Naive thymus-derived CD4-positive, alpha-beta T cell (primary cell): Measurements from ENCODE around the gene DLG2. TPM values are rescaled to one million over a fixed set of nuclear protein-coding genes. Genes with fewer than 3 reads are reported as not detected.

Experiments
- ATAC-seq: fragments of 150-1000 bp; cut with Tn5 transposase; 2 replicates; pipeline ENCODE4 v1.10.0; 2021; ENCODE audit warnings: mild to moderate bottlenecking, moderate library complexity
- CTCF ChIA-PET: fragments of 350-600 bp; sonication (Branson Sonifier 250); formaldehyde crosslinking; loops from one replicate; lab custom pipeline; 2021; ENCODE audit warnings: antibody characterized with exemption; lab: Charles Lee
- POLR2A ChIA-PET: fragments of 350-600 bp; sonication (Branson Sonifier 250); formaldehyde crosslinking; loops from one replicate; lab custom pipeline; 2021; ENCODE audit warnings: antibody characterized with exemption, inconsistent platforms; lab: Charles Lee
- DNase-seq, 9 donors: peaks; one replicate each; pipeline versions ENCODE4 v3.0.0 to v3.0.0-alpha.2; 2020 to 2022; ENCODE audit warnings: mixed read lengths in 1 of 9
- H3K27ac ChIP-seq: one replicate; pipeline ENCODE4 v1.7.0; 2013; ENCODE audit warnings: mild to moderate bottlenecking, low read depth, low read length, moderate library complexity
- H3K27me3 ChIP-seq, 2 donors: one replicate each; pipeline ENCODE4 v1.7.0; 2013; ENCODE audit warnings: low read length in 2 of 2, mild to moderate bottlenecking in 2 of 2, moderate library complexity in 2 of 2; ENCODE audit not compliant: control insufficient read depth in 2 of 2, insufficient read depth in 2 of 2
- H3K36me3 ChIP-seq, 3 experiments: 1 replicate in 2 of 3; 2 replicates in 1 of 3; pipeline ENCODE4 v1.7.0; 2013; ENCODE audit warnings: low read length in 3 of 3, mild to moderate bottlenecking in 3 of 3, moderate library complexity in 1 of 3; ENCODE audit not compliant: insufficient read depth in 3 of 3, control insufficient read depth in 2 of 3
- H3K4me1 ChIP-seq, 2 donors: one replicate each; pipeline ENCODE4 v1.7.0; 2013; ENCODE audit warnings: low read length in 2 of 2, mild to moderate bottlenecking in 2 of 2, moderate library complexity in 1 of 2; ENCODE audit not compliant: control insufficient read depth in 2 of 2, insufficient read depth in 2 of 2
- H3K4me3 ChIP-seq: 2 replicates; pipeline ENCODE4 v1.7.0; 2013; ENCODE audit warnings: mild to moderate bottlenecking, low read length
- H3K9me3 ChIP-seq, 3 experiments: 1 replicate in 2 of 3; 2 replicates in 1 of 3; pipeline ENCODE4 v1.7.0; 2013; ENCODE audit warnings: low read length in 3 of 3; ENCODE audit not compliant: control insufficient read depth in 2 of 3
- H3K27ac Mint-ChIP-seq, 9 donors: one replicate each; pipeline ENCODE4 v1.8.0; 2020 to 2022; ENCODE audit warnings: mixed read lengths in 9 of 9, mild to moderate bottlenecking in 8 of 9, moderate library complexity in 5 of 9, inconsistent platforms in 2 of 9
- H3K27me3 Mint-ChIP-seq, 5 donors: one replicate each; pipeline ENCODE4 v1.8.0; 2021 to 2022; ENCODE audit warnings: mixed read lengths in 5 of 5, mild to moderate bottlenecking in 1 of 5
- H3K36me3 Mint-ChIP-seq, 5 donors: one replicate each; pipeline ENCODE4 v1.8.0; 2020 to 2022; ENCODE audit warnings: mixed read lengths in 5 of 5, mild to moderate bottlenecking in 3 of 5, inconsistent platforms in 1 of 5
- H3K4me1 Mint-ChIP-seq, 7 donors: one replicate each; pipeline ENCODE4 v1.8.0; 2020 to 2022; ENCODE audit warnings: mixed read lengths in 7 of 7, mild to moderate bottlenecking in 3 of 7, inconsistent platforms in 1 of 7
- H3K4me3 Mint-ChIP-seq, 10 donors: one replicate each; pipeline ENCODE4 v1.8.0; 2020 to 2022; ENCODE audit warnings: mild to moderate bottlenecking in 10 of 10, mixed read lengths in 10 of 10, moderate library complexity in 6 of 10, inconsistent platforms in 2 of 10
- H3K9me3 Mint-ChIP-seq, 11 donors: one replicate each; pipeline ENCODE4 v1.8.0; 2020 to 2022; ENCODE audit warnings: mixed read lengths in 11 of 11, mild to moderate bottlenecking in 4 of 11, inconsistent platforms in 1 of 11, moderate library complexity in 1 of 11
- intact Hi-C, 2 donors: fragments of 100-400 bp; cut with micrococcal nuclease; formaldehyde crosslinking; loops; one replicate each; pipeline ENCODE4 v1.15.1; 2023
- polyA plus RNA-seq, 2 donors: library from polyadenylated mRNA; unstranded; fragments of 300-500 nt; fragmentation: Illumina TruSeq; gene quantifications; one replicate each; pipeline ENCODE4 v1.2.3, GENCODE V29; 2021
- total RNA-seq, 6 experiments: library from RNA in 5 of 6; stranded (reverse) in 5 of 6; gene quantifications; 1 replicate in 5 of 6; 2 replicates in 1 of 6; pipeline ENCODE4 v1.2.3 and lab custom pipeline; 2021 to 2026

DLG2 gene
- total and polyA plus RNA-seq, 7 experiments from 2014 or later = 0.64 to 6.1 (median 3.7) TPM

DNA sequence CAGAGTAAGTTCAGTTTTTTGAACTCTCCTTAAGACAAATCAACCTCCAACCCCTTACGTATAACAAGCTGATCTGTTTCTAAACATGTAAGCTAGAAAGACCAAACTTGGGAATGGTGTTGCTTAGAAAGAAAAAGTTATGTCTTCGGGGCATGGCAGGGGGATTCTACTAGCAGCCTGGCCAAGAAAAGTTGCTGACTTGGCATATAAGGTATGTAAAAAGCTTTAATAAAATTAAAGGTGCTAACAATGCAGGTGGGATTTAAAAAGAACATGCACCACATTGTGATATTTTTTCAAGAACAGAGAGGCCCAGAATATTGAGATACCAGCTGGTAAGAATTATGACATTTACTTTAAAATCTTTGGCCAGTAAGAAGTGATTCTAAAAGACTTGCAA, 1929.6 kb downstream of the DLG2 start:
- ATAC-seq = no peak
- no peak overlapping the region for H3K27ac ChIP-seq
- intact Hi-C loops = no loop called here
- H3K4me3 Mint-ChIP-seq = no peak overlapping the region
- H3K4me1 Mint-ChIP-seq = no peaks in the 10 kb centered on the region
- ChIA-PET POLR2A (no interaction called here), CTCF (no interaction called here)
- no peaks in the 10 kb centered on the region for H3K9me3 ChIP-seq
- no peak overlapping the region for H3K27ac Mint-ChIP-seq
- DNase-seq = no peak
- H3K36me3 Mint-ChIP-seq = no peaks in the 10 kb centered on the region
- H3K4me3 ChIP-seq = no peak overlapping the region
- H3K36me3 ChIP-seq = no peaks in the 10 kb centered on the region
- no peaks in the 10 kb centered on the region for H3K4me1 ChIP-seq
- no peaks in the 10 kb centered on the region for H3K27me3 ChIP-seq
- H3K9me3 Mint-ChIP-seq = peaks cover 0 to 5% (median 0%) of the 10 kb centered on the region in 11 donors
- H3K27me3 Mint-ChIP-seq = peaks cover 0 to 10% (median 4%) of the 10 kb centered on the region in 5 donors

DNA sequence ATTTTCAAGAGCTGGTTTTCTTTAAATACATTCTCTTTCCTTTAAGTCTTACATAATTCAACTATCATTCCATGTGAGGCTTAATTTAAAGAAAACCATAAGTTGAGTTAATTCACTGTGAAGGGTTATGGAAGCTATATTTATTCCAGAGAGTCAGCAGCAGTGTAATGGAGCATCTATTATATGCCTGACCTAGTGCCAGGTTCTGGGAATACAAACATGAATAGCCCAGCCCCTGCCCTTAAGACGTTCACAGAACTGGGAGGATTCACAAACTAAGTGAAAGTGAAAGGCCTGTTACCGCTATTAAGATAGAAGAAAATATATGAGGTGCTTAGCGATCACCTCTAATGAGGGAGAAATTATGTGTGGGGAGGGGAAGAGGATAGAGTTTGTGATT, 1932.1 kb downstream of the DLG2 start:
- no peaks in the 10 kb centered on the region for H3K27me3 ChIP-seq
- DNase-seq = no peak
- no peak overlapping the region for H3K4me3 Mint-ChIP-seq
- H3K36me3 Mint-ChIP-seq = no peaks in the 10 kb centered on the region
- no peaks in the 10 kb centered on the region for H3K36me3 ChIP-seq
- peaks cover 0 to 5% (median 0%) of the 10 kb centered on the region in 11 donors for H3K9me3 Mint-ChIP-seq
- intact Hi-C loops = no loop called here
- H3K27ac Mint-ChIP-seq = no peak overlapping the region
- H3K4me1 ChIP-seq = no peaks in the 10 kb centered on the region
- no peak overlapping the region for H3K27ac ChIP-seq
- peaks cover 0 to 18% (median 7%) of the 10 kb centered on the region in 5 donors for H3K27me3 Mint-ChIP-seq
- CTCF ChIA-PET = no interaction called here
- POLR2A ChIA-PET = no interaction called here
- no peak overlapping the region for H3K4me3 ChIP-seq
- no peaks in the 10 kb centered on the region for H3K9me3 ChIP-seq
- no peaks in the 10 kb centered on the region for H3K4me1 Mint-ChIP-seq
- ATAC-seq = no peak

GRCh38 chr11:83694191-83694910, 1932.8 kb downstream of the DLG2 start:
- intact Hi-C loops = no loop called here
- Mint-ChIP-seq H3K36me3 (no peaks in the 10 kb centered on the region), H3K27ac (no peak overlapping the region), H3K4me1 (no peaks in the 10 kb centered on the region), H3K27me3 (peaks cover 0 to 18% (median 7%) of the 10 kb centered on the region in 5 donors), H3K4me3 (no peak overlapping the region), H3K9me3 (peaks cover 0 to 5% (median 0%) of the 10 kb centered on the region in 11 donors)
- DNase-seq (no peak), ATAC-seq (no peak)
- Histone ChIP-seq H3K9me3 (no peaks in the 10 kb centered on the region), H3K4me3 (no peak overlapping the region), H3K27me3 (no peaks in the 10 kb centered on the region), H3K4me1 (no peaks in the 10 kb centered on the region), H3K36me3 (no peaks in the 10 kb centered on the region), H3K27ac (no peak overlapping the region)
- POLR2A ChIA-PET = no interaction called here
- CTCF ChIA-PET = no interaction called here

- Mint-ChIP-seq H3K9me3 (peaks cover 0 to 5% (median 0%) of the 10 kb centered on the region in 11 donors), H3K4me1 (no peaks in the 10 kb centered on the region), H3K4me3 (no peak overlapping the region), H3K27ac (no peak overlapping the region), H3K27me3 (peaks cover 0 to 15% (median 9%) of the 10 kb centered on the region in 5 donors), H3K36me3 (no peaks in the 10 kb centered on the region)
- no peaks in the 10 kb centered on the region for H3K27me3 ChIP-seq
- intact Hi-C loops = no loop called here
- no peaks in the 10 kb centered on the region for H3K9me3 ChIP-seq
- DNase-seq (no peak), ATAC-seq (no peak)
- no peaks in the 10 kb centered on the region for H3K4me1 ChIP-seq
- H3K27ac ChIP-seq = no peak overlapping the region
- POLR2A ChIA-PET = no interaction called here
- H3K36me3 ChIP-seq = no peaks in the 10 kb centered on the region
- H3K4me3 ChIP-seq = no peak overlapping the region
- CTCF ChIA-PET = no interaction called here
Measured at GRCh38 chr11:83693306-83693992, 1933.7 kb downstream of the DLG2 start.

- intact Hi-C loops = no loop called here
- POLR2A ChIA-PET = no interaction called here
- no peaks in the 10 kb centered on the region for H3K4me1 Mint-ChIP-seq
- DNase-seq = no peak
- CTCF ChIA-PET = no interaction called here
- no peaks in the 10 kb centered on the region for H3K27me3 ChIP-seq
- H3K4me3 Mint-ChIP-seq = no peak overlapping the region
- no peak overlapping the region for H3K27ac ChIP-seq
- H3K4me1 ChIP-seq = no peaks in the 10 kb centered on the region
- peaks cover 0 to 5% (median 0%) of the 10 kb centered on the region in 11 donors for H3K9me3 Mint-ChIP-seq
- H3K4me3 ChIP-seq = no peak overlapping the region
- ATAC-seq = no peak
- no peaks in the 10 kb centered on the region for H3K9me3 ChIP-seq
- H3K36me3 ChIP-seq = no peaks in the 10 kb centered on the region
- H3K27me3 Mint-ChIP-seq = peaks cover 0 to 18% (median 15%) of the 10 kb centered on the region in 5 donors
- H3K36me3 Mint-ChIP-seq = no peaks in the 10 kb centered on the region
- H3K27ac Mint-ChIP-seq = no peak overlapping the region
Measured at GRCh38 chr11:83692675-83693074, 1934.5 kb downstream of the DLG2 start.

- POLR2A ChIA-PET = no interaction called here
- intact Hi-C loops = no loop called here
- Mint-ChIP-seq H3K27me3 (peaks cover 0 to 20% (median 15%) of the 10 kb centered on the region in 5 donors), H3K36me3 (no peaks in the 10 kb centered on the region), H3K9me3 (peaks cover 0 to 5% (median 0%) of the 10 kb centered on the region in 11 donors), H3K4me1 (no peaks in the 10 kb centered on the region), H3K4me3 (no peak overlapping the region), H3K27ac (no peak overlapping the region)
- Histone ChIP-seq H3K36me3 (no peaks in the 10 kb centered on the region), H3K27me3 (no peaks in the 10 kb centered on the region), H3K9me3 (no peaks in the 10 kb centered on the region), H3K4me3 (no peak overlapping the region), H3K4me1 (no peaks in the 10 kb centered on the region), H3K27ac (no peak overlapping the region)
- DNase-seq = no peak
- CTCF ChIA-PET = no interaction called here
- ATAC-seq = no peak
Measured at GRCh38 chr11:83691451-83691950, 1935.6 kb downstream of the DLG2 start.
